ENCODE measurements around the gene GRK5.

DNA sequence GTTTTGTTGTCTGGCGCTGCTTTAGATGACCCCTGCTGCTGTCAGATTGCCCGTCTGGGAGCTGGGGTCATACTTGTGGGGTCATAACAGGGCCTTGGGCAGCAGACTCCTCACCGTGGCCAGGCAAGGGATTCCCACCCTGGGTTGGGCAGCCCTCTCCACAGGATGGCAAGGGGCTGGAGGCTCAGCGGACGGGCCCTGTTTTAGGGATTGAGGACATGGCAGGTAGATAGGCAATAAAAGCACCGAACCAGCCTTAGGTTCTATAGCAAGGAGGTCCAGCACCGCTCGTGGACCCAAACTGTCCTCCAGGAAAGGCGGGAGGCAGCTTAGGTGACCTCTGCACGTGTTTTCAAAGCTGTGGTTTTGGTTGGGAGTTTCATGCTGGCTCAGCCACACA lies 60.0 kb downstream of the GRK5 start:
- TF ChIP-seq, protein P1, sequence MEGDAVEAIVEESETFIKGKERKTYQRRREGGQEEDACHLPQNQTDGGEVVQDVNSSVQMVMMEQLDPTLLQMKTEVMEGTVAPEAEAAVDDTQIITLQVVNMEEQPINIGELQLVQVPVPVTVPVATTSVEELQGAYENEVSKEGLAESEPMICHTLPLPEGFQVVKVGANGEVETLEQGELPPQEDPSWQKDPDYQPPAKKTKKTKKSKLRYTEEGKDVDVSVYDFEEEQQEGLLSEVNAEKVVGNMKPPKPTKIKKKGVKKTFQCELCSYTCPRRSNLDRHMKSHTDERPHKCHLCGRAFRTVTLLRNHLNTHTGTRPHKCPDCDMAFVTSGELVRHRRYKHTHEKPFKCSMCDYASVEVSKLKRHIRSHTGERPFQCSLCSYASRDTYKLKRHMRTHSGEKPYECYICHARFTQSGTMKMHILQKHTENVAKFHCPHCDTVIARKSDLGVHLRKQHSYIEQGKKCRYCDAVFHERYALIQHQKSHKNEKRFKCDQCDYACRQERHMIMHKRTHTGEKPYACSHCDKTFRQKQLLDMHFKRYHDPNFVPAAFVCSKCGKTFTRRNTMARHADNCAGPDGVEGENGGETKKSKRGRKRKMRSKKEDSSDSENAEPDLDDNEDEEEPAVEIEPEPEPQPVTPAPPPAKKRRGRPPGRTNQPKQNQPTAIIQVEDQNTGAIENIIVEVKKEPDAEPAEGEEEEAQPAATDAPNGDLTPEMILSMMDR (IDR thresholded peaks at IDR 0.05; ENCODE audit: low read depth, low read length), result no peak
- no peak for TF ChIP-seq POLR2A (IDR thresholded peaks at IDR 0.05; ENCODE audit: extremely low read depth, insufficient read length)
- TF ChIP-seq, protein P2, sequence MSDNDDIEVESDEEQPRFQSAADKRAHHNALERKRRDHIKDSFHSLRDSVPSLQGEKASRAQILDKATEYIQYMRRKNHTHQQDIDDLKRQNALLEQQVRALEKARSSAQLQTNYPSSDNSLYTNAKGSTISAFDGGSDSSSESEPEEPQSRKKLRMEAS (IDR thresholded peaks at IDR 0.05; ENCODE audit: low read depth, low read length), result no peak
